ENCODE results near the gene OBP2A.

GRCh38 chr9:135503371-135504261, 42.3 kb upstream of the OBP2A start:
- TF ChIP-seq CTCF (IDR thresholded peaks at IDR 0.05; ENCODE audit: borderline replicate concordance, extremely low read depth, low read length, poor library complexity, severe bottlenecking) (no peak), EZH2 (IDR thresholded peaks at IDR 0.05; ENCODE audit: borderline replicate concordance, low read depth, low read length, severe bottlenecking) (no peak)

Data from DND-41 (cell line).